ENCODE results near the gene PNKP. TPM values are rescaled to one million over a fixed set of nuclear protein-coding genes. Genes with fewer than 3 reads are reported as not detected.

PNKP gene
- total and polyA plus RNA-seq, 9 of the 15 experiments (the other 6 are each of a cell fraction or from before 2014, with no cell fraction given) = 2.8 to 85.4 (median 25.3) TPM

GRCh38 chr19:49871349-49871985 is 4.1 kb upstream of the PNKP start:
- no peak overlapping the region for H3K4me3 ChIP-seq
- in situ Hi-C loops (cut with MboI) = loop anchor here (10.0 kb wide), 1 partner anchor 377 kb away; the partner anchor contains the start of gene RPS11
- H3K4me1 ChIP-seq (replicated peaks in 1 of 2; ENCODE audit: control insufficient read depth in 2 of 2, insufficient read depth in 2 of 2, low read length in 2 of 2) = peaks cover 29 to 90% of the 10 kb centered on the region in 2 experiments
- no TSS peak for BruUV-seq (replicated peaks)
- no peak overlapping the region for H3K4me2 ChIP-seq (ENCODE audit: insufficient read depth, low read length)
- no peak overlapping the region for H2AFZ ChIP-seq (ENCODE audit: low read depth, low read length)
- peaks cover 45% of the 10 kb centered on the region for H3K79me2 ChIP-seq (ENCODE audit: control insufficient read depth, insufficient read depth, low read length)
- no peaks in the 10 kb centered on the region for H3K9me3 ChIP-seq (replicated peaks; ENCODE audit: control insufficient read depth, insufficient read depth, low read depth, low read length)
- peak overlapping the region; percentile 26; the same call in 2 of the 3 replicates for H3K27ac ChIP-seq (ENCODE audit: extremely low read depth, low read depth, low read length)
- 92% methylated on average over 10 of the region's 17 CpGs for WGBS (ENCODE audit: insufficient coverage, low coverage, missing lambda C conversion rate)
- H3K27me3 ChIP-seq (ENCODE audit: control insufficient read depth in 2 of 2, insufficient read depth in 2 of 2, low read length in 2 of 2) = no peaks in the 10 kb centered on the region
- H3K9me1 ChIP-seq (ENCODE audit: control insufficient read depth, insufficient read depth, low read length) = peaks cover 4% of the 10 kb centered on the region
- DNase-seq (ENCODE audit: extremely low read depth in 1 of 4, low spot score in 3 of 4) = no peak
- ChIA-PET CTCF (ENCODE audit: low intra/inter-chr PET ratio) (interaction anchor here (0.7 kb wide), 1 partner anchor 69 kb away, joined by 3 read pairs; no protein-coding TSS in a partner anchor), POLR2A (no interaction called here)
- H3K9ac ChIP-seq (ENCODE audit: insufficient read depth in 1 of 2, low read depth in 2 of 2, low read length in 2 of 2) = peak overlapping the region in 1 of 2 experiments; percentile 81; a peak in 2 of 4 replicates
- no peak for ATAC-seq
- no peak for FAIRE-seq
- intact Hi-C loops (cut with micrococcal nuclease) = loop anchor here (10.0 kb wide), 1 partner anchor 157 kb away; no protein-coding TSS in a partner anchor
- peaks cover 4% of the 10 kb centered on the region; the same call in 1 of the 2 replicates for H4K20me1 ChIP-seq (replicated peaks; ENCODE audit: control insufficient read depth, insufficient read depth, low read length)
- H3K36me3 ChIP-seq (ENCODE audit: control insufficient read depth, insufficient read depth, low read length) = peaks cover 44% of the 10 kb centered on the region
- no peak for TF ChIP-seq KAT2B (IDR thresholded peaks at IDR 0.05; ENCODE audit: low read depth, low read length)
- TF ChIP-seq RBM25 (IDR thresholded peaks at IDR 0.05; ENCODE audit: low read depth, low read length, severe bottlenecking) = peak; percentile 81
- TF ChIP-seq ETV5 (CRISPR knock-in tag; IDR thresholded peaks at IDR 0.05; ENCODE audit: low read depth) = no peak
- TF ChIP-seq ZNF24 (IDR thresholded peaks at IDR 0.05) = no peak
- TF ChIP-seq XRCC5 (IDR thresholded peaks at IDR 0.05; ENCODE audit: low read depth, low read length) = no peak
- TF ChIP-seq CUX1 (CRISPR knock-in tag; IDR thresholded peaks at IDR 0.05) = no peak
- no peak for TF ChIP-seq POU5F1 (IDR thresholded peaks at IDR 0.05; ENCODE audit: borderline replicate concordance, low read depth, low read length, partially characterized antibody)
- no peak for TF ChIP-seq TBL1XR1 (IDR thresholded peaks at IDR 0.05; ENCODE audit: low read length in 2 of 2)
- TF ChIP-seq SOX6 (IDR thresholded peaks at IDR 0.05) = no peak
- TF ChIP-seq KLF1 (tag; IDR thresholded peaks at IDR 0.05) = no peak
- no peak for TF ChIP-seq VEZF1 (CRISPR knock-in tag; IDR thresholded peaks at IDR 0.05)
- no peak for TF ChIP-seq MCM2 (IDR thresholded peaks at IDR 0.05; ENCODE audit: low read depth)
- TF ChIP-seq ELF2 (CRISPR knock-in tag; IDR thresholded peaks at IDR 0.05) = no peak
- no peak for TF ChIP-seq ZNF184 (CRISPR knock-in tag; IDR thresholded peaks at IDR 0.05)
- no peak for TF ChIP-seq SRSF9 (IDR thresholded peaks at IDR 0.05; ENCODE audit: borderline replicate concordance, low read depth, low read length)
